Prostate gland (tissue), 2 donors: ENCODE results near the gene PLBD2.

ENCODE experiments used
- POLR2A ChIP-seq: fragments of 450-650 bp; IDR thresholded peaks from one replicate; pipeline ENCODE4 v1.6.1; 2016; ENCODE audit warnings: antibody characterized with exemption, mild to moderate bottlenecking
- POLR2AphosphoS5 ChIP-seq: sonication (generic); formaldehyde crosslinking; IDR thresholded peaks from one replicate; pipeline ENCODE4 v1.6.1; 2017; ENCODE audit warnings: antibody characterized with exemption
- TF ChIP-seq, protein P1 (sequence below), 4 experiments: fragments of 200-600 bp in 2 of 4; fragments of 450-650 bp in 2 of 4; sonication (generic) in 2 of 4; IDR thresholded peaks; 1 replicate in 3 of 4; 2 replicates in 1 of 4; pipeline ENCODE4 v1.5.1; 2016 to 2019; ENCODE audit warnings: antibody characterized with exemption in 4 of 4, mild to moderate bottlenecking in 2 of 4, moderate library complexity in 2 of 4

DNA sequence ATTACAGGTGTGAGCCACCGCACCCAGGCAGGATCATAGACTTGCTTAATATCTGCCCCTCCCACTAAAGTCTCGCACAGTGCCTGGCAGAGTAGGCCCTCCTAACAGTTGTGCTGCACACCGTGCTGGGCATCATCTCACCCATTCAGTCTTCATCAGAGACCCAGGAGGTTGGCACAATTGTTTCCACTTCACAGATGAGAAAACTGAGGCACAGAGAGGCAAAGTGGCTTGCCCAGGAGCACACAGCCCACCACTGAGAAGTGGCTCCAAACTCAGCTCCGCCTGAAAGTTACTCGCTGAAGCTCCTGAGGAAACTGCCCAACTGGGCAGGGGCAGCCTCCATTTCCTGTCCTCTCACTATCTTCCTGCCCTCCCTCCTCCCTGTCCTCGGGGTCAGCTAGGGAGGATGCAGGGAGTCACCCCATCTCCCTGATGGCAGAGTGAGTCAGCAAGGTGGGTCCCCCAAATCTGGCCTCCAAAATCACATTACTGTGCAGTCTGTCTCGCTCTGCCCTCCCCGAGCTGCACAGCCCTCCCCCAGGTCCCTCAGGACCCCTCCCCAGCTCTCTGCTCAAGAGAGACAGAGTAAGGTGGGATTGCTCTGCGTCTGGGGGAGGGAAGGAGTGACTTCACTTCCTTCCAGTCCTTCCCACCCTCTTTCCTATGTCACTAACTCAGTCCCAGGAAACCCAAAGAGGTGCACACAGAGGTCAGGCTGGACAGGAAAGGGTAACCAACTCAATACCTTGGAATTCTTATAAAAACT, 29.2 kb upstream of the PLBD2 start:
- TF ChIP-seq, protein P1, sequence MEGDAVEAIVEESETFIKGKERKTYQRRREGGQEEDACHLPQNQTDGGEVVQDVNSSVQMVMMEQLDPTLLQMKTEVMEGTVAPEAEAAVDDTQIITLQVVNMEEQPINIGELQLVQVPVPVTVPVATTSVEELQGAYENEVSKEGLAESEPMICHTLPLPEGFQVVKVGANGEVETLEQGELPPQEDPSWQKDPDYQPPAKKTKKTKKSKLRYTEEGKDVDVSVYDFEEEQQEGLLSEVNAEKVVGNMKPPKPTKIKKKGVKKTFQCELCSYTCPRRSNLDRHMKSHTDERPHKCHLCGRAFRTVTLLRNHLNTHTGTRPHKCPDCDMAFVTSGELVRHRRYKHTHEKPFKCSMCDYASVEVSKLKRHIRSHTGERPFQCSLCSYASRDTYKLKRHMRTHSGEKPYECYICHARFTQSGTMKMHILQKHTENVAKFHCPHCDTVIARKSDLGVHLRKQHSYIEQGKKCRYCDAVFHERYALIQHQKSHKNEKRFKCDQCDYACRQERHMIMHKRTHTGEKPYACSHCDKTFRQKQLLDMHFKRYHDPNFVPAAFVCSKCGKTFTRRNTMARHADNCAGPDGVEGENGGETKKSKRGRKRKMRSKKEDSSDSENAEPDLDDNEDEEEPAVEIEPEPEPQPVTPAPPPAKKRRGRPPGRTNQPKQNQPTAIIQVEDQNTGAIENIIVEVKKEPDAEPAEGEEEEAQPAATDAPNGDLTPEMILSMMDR (IDR thresholded peaks at IDR 0.05) = no peak
- TF ChIP-seq POLR2A = no peak
- no peak for TF ChIP-seq POLR2AphosphoS5
